ENCODE measurements around the gene JPH2.

JPH2 gene

DNA sequence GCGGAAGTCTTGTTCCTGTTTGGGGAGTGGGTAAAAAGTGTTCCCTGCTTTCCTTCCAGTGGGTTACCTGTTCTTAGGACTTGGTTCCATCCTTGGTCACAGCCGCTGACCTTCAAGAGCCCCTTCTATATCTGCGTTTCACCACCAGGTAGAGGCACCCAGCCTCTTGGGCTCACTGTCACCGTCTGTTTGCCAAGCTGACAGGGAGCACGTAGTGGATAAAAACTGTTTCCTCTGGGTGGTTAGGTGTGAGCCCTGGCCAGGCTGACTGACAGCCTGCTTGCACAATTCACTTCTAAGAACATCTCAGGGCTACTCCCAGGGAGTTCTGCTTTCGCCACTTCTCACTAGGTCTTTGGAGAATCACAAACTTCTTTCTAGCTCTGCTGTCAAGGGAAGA, 1.8 kb upstream of the JPH2 start:
- Histone ChIP-seq H3K36me3 (ENCODE audit: insufficient read depth) (no peaks in the 10 kb centered on the region), H3K27me3 (ENCODE audit: insufficient read depth, low read depth) (no peaks in the 10 kb centered on the region), H3K79me2 (ENCODE audit: insufficient read depth, low read depth) (no peaks in the 10 kb centered on the region), H2AFZ (ENCODE audit: low read depth) (no peak overlapping the region), H3K4me2 (no peak overlapping the region), H3K4me3 (IDR thresholded peaks at IDR 0.05; ENCODE audit: insufficient read depth, low read depth, low read length) (no peak overlapping the region), H4K20me1 (ENCODE audit: insufficient read depth) (no peaks in the 10 kb centered on the region), H3K27ac (no peak overlapping the region), H3K4me1 (ENCODE audit: low read depth, poor library complexity, severe bottlenecking) (no peaks in the 10 kb centered on the region), H3K9ac (no peak overlapping the region)
- TF ChIP-seq, protein P1, sequence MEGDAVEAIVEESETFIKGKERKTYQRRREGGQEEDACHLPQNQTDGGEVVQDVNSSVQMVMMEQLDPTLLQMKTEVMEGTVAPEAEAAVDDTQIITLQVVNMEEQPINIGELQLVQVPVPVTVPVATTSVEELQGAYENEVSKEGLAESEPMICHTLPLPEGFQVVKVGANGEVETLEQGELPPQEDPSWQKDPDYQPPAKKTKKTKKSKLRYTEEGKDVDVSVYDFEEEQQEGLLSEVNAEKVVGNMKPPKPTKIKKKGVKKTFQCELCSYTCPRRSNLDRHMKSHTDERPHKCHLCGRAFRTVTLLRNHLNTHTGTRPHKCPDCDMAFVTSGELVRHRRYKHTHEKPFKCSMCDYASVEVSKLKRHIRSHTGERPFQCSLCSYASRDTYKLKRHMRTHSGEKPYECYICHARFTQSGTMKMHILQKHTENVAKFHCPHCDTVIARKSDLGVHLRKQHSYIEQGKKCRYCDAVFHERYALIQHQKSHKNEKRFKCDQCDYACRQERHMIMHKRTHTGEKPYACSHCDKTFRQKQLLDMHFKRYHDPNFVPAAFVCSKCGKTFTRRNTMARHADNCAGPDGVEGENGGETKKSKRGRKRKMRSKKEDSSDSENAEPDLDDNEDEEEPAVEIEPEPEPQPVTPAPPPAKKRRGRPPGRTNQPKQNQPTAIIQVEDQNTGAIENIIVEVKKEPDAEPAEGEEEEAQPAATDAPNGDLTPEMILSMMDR (conservative IDR thresholded peaks at IDR 0.05; ENCODE audit: low read depth, low read length), result no peak

DNA sequence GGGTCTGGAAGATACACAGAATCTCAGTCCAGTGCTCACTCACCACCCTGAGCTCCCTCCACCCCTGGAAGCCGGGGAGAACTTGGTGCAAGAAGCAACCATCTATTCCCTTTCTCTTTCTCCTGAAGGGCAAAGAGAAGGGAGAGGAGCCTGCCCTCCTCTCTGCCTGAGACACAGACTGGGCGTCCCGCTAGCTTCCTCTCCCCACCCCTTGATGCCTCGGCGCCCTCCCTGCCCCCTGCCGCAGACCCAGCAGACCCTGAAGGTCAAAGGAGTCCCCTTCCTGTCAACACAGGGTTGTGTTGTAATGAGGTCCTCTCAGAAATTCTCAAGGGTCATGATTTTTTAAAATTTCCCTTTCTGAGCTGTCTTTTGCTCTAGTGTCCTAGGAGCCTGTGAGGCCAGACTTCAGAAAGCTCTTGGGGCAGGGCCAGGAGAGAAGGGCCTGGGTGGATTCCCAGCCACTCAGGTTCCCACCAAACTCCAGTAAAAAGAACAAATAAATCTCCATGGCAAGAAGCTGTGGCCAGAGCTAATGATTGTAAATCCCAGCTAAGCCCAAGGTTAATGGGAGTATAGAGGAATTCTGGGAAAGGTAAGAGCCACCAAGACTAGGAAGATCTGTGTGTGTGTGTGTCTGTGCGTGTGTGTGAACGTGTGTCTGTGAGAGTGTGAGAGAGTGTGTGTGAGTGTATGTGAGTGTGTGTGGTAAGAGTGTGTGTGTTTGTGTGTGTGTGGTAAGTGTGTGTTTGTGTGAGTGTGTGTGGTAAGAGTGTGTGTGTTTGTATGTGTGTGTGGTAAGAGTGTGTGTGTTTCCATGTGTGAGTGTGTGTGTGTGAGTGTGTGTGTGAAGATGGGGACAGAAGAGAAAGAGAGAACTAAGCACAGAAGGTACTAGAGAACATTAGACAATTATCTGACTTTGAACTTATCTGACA, 1.1 kb upstream of the JPH2 start:
- no peak overlapping the region for H3K9ac ChIP-seq
- TF ChIP-seq, protein P1 (conservative IDR thresholded peaks at IDR 0.05; ENCODE audit: low read depth, low read length), result no peak
- H3K27me3 ChIP-seq (ENCODE audit: insufficient read depth, low read depth), result no peaks in the 10 kb centered on the region
- no peaks in the 10 kb centered on the region for H3K36me3 ChIP-seq (ENCODE audit: insufficient read depth)
- no peaks in the 10 kb centered on the region for H3K79me2 ChIP-seq (ENCODE audit: insufficient read depth, low read depth)
- H2AFZ ChIP-seq (ENCODE audit: low read depth), result no peak overlapping the region
- no peak overlapping the region for H3K27ac ChIP-seq
- H3K4me2 ChIP-seq, result no peak overlapping the region
- no peaks in the 10 kb centered on the region for H3K4me1 ChIP-seq (ENCODE audit: low read depth, poor library complexity, severe bottlenecking)
- H4K20me1 ChIP-seq (ENCODE audit: insufficient read depth), result no peaks in the 10 kb centered on the region
- no peak overlapping the region for H3K4me3 ChIP-seq (IDR thresholded peaks at IDR 0.05; ENCODE audit: insufficient read depth, low read depth, low read length)

DNA sequence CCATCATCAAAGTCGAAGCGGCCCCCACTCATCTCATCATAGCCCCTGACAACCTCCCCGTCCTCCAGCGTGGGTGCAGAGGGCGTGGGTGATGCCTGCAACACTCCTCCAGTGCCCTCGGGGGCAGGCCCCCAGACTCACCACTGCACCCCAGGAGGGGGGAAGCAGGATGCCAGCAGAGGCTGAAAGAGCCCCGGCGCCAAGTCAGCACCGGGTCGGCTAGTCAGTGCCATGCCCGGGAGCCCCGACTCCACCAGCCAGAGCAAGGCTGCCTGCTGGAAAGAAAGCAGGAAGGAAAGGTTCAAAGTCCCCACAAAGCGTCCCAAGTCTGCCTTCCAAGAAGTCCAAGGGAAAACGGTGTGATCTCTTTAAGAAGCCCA, 324 bp downstream of the JPH2 start:
- Histone ChIP-seq H3K4me1 (ENCODE audit: low read depth, poor library complexity, severe bottlenecking) (no peaks in the 10 kb centered on the region), H2AFZ (ENCODE audit: low read depth) (no peak overlapping the region), H3K27ac (no peak overlapping the region), H3K4me3 (IDR thresholded peaks at IDR 0.05; ENCODE audit: insufficient read depth, low read depth, low read length) (no peak overlapping the region), H4K20me1 (ENCODE audit: insufficient read depth) (no peaks in the 10 kb centered on the region), H3K4me2 (no peak overlapping the region), H3K27me3 (ENCODE audit: insufficient read depth, low read depth) (no peaks in the 10 kb centered on the region), H3K9ac (no peak overlapping the region), H3K36me3 (ENCODE audit: insufficient read depth) (no peaks in the 10 kb centered on the region), H3K79me2 (ENCODE audit: insufficient read depth, low read depth) (no peaks in the 10 kb centered on the region)
- TF ChIP-seq, protein P1 (conservative IDR thresholded peaks at IDR 0.05; ENCODE audit: low read depth, low read length), result no peak

DNA sequence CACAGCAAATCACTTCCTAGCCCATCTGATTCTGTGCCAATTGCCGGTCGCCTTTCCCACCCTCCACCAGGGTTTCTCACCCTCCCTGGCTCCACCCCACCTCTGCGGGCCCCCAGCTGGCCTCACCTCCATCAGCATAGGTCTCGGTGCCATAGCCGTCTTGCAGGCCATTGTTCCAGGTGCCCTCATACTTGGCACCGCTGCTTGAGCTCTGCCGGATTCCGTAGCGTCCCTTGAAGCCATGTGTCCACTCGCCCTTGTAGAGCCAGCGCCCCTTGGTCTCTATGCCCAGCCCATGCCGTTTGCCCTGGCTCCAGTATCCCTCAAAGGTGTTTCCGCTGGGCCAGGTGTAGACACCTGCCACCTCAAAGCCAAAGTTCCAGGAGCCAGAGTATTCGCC, 787 bp downstream of the JPH2 start:
- no peak overlapping the region for H2AFZ ChIP-seq (ENCODE audit: low read depth)
- no peaks in the 10 kb centered on the region for H3K27me3 ChIP-seq (ENCODE audit: insufficient read depth, low read depth)
- H3K79me2 ChIP-seq (ENCODE audit: insufficient read depth, low read depth), result no peaks in the 10 kb centered on the region
- H3K27ac ChIP-seq, result no peak overlapping the region
- TF ChIP-seq, protein P1 (conservative IDR thresholded peaks at IDR 0.05; ENCODE audit: low read depth, low read length), result no peak
- H3K4me3 ChIP-seq (IDR thresholded peaks at IDR 0.05; ENCODE audit: insufficient read depth, low read depth, low read length), result no peak overlapping the region
- H3K4me1 ChIP-seq (ENCODE audit: low read depth, poor library complexity, severe bottlenecking), result no peaks in the 10 kb centered on the region
- no peaks in the 10 kb centered on the region for H3K36me3 ChIP-seq (ENCODE audit: insufficient read depth)
- H3K9ac ChIP-seq, result no peak overlapping the region
- no peaks in the 10 kb centered on the region for H4K20me1 ChIP-seq (ENCODE audit: insufficient read depth)
- H3K4me2 ChIP-seq, result no peak overlapping the region
